IPS-15b (cell line): Measurements from ENCODE around the gene SIRPA.

ENCODE experiments used
- H3K27me3 ChIP-seq: one replicate; pipeline ENCODE4 v1.6.1; 2013; ENCODE audit warnings: low read length; ENCODE audit not compliant: control insufficient read depth, insufficient read depth
- H3K36me3 ChIP-seq: one replicate; pipeline ENCODE4 v1.6.1; 2013; ENCODE audit warnings: low read length; ENCODE audit not compliant: control insufficient read depth, insufficient read depth
- H3K4me1 ChIP-seq: one replicate; pipeline ENCODE4 v1.6.1; 2013; ENCODE audit warnings: mild to moderate bottlenecking, low read length; ENCODE audit not compliant: control insufficient read depth, insufficient read depth
- H3K4me3 ChIP-seq: one replicate; pipeline ENCODE4 v1.5.1; 2013; ENCODE audit warnings: low read depth, low read length
- H3K9ac ChIP-seq: one replicate; pipeline ENCODE4 v1.6.1; 2013; ENCODE audit warnings: low read depth, mild to moderate bottlenecking, low read length
- H3K9me3 ChIP-seq: one replicate; pipeline ENCODE4 v1.6.1; 2013; ENCODE audit warnings: mild to moderate bottlenecking, low read length; ENCODE audit not compliant: control insufficient read depth, insufficient read depth

The SIRPA gene

DNA sequence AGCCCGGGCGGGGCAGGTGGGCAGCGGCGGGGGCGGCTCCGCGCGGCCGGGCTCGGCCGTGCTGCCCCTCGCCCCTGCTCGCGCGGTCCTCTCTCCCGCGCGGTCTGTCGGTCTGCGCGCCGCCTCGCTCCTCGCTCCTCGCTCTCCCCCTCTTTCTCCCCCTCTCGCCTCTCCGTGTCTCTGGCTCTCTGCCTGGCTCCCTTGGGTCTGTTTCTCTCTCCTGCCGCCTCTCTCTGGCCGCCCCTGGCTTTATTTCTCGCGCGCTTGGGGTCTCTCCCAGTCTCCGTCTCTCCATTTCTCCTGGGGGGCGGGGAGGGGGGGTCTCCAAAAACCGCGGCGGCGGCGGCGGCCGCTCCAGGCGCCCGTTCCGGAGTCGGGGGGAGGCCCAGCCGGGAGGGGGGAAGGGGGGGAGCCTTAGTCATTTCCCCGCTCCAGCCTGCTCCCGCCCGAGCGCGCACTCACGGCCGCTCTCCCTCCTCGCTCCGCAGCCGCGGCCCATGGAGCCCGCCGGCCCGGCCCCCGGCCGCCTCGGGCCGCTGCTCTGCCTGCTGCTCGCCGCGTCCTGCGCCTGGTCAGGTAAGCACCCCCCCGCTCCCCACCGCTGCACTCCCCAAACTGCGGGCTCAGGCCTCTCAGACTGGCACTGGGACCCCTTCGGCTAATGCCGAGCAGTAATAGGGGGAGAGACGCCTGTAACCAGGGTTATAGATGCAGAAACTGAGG lies at the start of gene SIRPA:
Gene SIRPA (plus strand): TSS at position 457 of the 723 bp plus-strand sequence. CDS start 41 bp downstream, at position 498.
- peaks cover 33% of the 10 kb centered on the region for H3K27me3 ChIP-seq
- H3K4me3 ChIP-seq, result peak within 1 kb of the TSS; percentile 68
- H3K9ac ChIP-seq, result peak within 1 kb of the TSS; percentile 65
- peaks cover 4% of the 10 kb centered on the region for H3K4me1 ChIP-seq
- no peaks in the 10 kb centered on the region for H3K9me3 ChIP-seq
- no peaks in the 10 kb centered on the region for H3K36me3 ChIP-seq

DNA sequence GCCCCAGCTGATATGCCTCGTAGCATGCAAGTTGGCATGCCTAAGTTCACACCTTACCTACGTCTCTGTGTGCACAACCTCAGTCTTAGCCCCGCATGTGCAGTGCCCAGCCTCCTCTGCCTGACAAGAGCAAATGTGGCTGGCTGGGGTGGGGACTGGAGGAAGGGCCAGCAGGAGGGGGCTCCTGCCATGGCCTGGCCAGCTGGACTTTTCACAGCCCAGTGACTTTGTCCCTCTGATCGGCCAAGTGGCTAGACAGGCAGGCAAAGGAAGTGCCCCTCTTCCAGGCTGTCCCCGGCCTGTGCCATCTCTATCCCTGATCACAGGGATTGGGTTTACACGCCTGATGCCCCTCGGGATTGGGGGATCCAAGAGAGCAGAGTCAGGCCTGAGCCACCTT lies 49.5 kb upstream of the SIRPA start:
- Histone ChIP-seq H3K4me1 (no peaks in the 10 kb centered on the region), H3K36me3 (no peaks in the 10 kb centered on the region), H3K4me3 (no peak overlapping the region), H3K9me3 (no peaks in the 10 kb centered on the region), H3K27me3 (no peaks in the 10 kb centered on the region), H3K9ac (no peak overlapping the region)

DNA sequence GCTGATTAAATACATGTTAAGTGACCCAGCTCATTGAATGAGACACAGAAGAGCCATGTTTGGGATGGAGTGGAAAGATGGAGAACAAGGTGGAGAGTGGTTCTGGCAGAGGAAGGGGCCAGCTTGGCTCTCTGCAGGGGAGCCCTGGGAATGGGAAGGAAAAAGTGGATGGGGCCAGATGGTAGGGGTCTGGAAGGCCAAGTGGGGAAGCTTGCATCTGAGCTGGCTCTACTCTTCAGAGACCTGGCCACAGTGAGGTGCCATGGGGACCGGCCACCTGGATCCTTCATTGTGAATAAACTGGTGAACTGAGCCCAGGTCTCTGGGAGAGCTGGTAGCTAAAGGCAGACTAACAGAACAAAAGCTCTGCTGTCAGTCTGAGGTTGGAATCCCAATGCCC lies 48.9 kb upstream of the SIRPA start:
- no peaks in the 10 kb centered on the region for H3K9me3 ChIP-seq
- no peak overlapping the region for H3K9ac ChIP-seq
- H3K4me1 ChIP-seq, result no peaks in the 10 kb centered on the region
- no peaks in the 10 kb centered on the region for H3K27me3 ChIP-seq
- no peak overlapping the region for H3K4me3 ChIP-seq
- H3K36me3 ChIP-seq, result no peaks in the 10 kb centered on the region

DNA sequence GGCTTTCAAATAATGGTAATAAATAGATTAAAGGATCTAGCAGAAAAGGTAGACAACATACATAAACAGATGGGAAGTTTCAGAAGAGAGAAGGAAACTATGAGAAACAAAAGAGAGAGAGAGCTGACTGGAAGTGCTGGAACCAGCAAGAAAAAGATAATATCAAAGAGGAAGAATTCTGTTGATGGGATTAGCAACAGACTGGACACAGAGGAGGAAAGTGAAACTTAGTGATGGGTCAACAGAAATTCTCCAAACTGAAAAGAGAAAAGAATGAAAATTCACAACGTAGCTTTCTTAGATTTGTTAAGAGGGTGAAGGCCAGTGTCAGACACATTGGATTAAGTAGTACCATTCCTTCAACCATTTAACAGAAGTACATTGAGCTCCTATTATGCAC lies 48.3 kb upstream of the SIRPA start:
- Histone ChIP-seq H3K4me1 (no peaks in the 10 kb centered on the region), H3K36me3 (no peaks in the 10 kb centered on the region), H3K9me3 (no peaks in the 10 kb centered on the region), H3K9ac (no peak overlapping the region), H3K27me3 (no peaks in the 10 kb centered on the region), H3K4me3 (no peak overlapping the region)

DNA sequence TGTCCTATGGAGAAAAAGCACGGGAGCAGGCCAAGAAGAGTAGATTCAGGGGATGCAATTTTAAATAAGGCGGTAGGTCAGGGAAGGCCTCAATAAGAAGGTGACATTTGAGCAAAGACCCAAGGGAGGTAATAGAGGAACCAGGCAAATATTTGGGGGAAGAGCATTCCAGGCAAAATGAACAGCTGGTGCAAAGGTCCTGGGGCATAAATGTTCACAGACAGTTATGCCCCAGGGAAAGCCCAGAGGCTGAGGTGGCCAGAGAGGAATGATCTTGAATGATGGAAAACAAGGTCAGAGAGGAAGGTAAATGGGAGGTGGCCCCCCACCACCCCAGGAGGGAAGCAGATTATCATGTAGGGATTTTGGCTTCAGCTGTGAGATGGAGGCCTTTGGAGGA lies 47.4 kb upstream of the SIRPA start:
- H3K36me3 ChIP-seq, result no peaks in the 10 kb centered on the region
- H3K4me1 ChIP-seq, result no peaks in the 10 kb centered on the region
- no peaks in the 10 kb centered on the region for H3K27me3 ChIP-seq
- H3K9ac ChIP-seq, result no peak overlapping the region
- no peak overlapping the region for H3K4me3 ChIP-seq
- no peaks in the 10 kb centered on the region for H3K9me3 ChIP-seq

DNA sequence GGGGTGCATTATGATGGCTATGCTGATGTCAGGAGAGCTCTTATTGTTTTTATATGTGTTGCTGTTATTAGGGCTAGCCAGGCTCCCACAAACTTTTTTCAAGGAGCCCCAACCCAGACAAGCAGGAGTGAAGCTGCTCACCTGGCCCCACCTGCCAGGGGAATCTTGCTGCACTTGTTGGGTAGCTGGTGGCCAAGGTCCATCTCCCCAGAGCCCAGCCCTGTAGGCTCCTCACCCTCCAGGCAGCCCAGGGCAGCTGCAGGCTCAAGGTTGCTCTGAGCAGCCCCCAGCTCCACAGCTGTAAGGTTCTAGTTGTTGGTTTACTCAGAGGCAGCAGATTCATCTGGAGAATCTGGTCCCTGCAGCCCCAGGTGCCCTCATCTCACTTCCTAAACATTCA lies 46.8 kb upstream of the SIRPA start:
- H3K4me1 ChIP-seq, result peaks cover 2% of the 10 kb centered on the region

DNA sequence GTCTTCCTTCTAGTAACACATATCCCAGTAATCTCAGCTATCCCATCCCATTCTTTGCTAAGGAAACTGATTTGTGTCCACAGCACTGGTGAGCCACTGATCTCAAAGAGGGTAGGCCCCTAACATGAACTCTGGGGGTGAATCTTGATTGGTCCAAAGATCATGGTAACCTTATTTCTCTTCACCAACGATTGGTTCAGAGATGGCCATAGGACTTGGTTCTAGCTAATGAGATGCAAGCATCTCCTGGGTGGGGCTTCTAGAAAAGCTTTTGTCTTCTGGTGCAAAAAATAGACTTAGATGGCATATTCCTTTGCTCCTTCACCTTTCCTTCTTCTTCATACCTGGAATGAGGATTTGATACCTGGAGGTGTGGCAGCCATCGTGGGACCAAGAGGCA lies 43.8 kb upstream of the SIRPA start:
- Histone ChIP-seq H3K9me3 (no peaks in the 10 kb centered on the region), H3K4me3 (no peak overlapping the region), H3K36me3 (no peaks in the 10 kb centered on the region), H3K27me3 (no peaks in the 10 kb centered on the region), H3K9ac (no peak overlapping the region), H3K4me1 (peaks cover 2% of the 10 kb centered on the region)

More for the DNA sequence above, 46.8 kb upstream of the SIRPA start:
- no peak overlapping the region for H3K4me3 ChIP-seq
- H3K9ac ChIP-seq, result no peak overlapping the region
- no peaks in the 10 kb centered on the region for H3K9me3 ChIP-seq
- H3K27me3 ChIP-seq, result no peaks in the 10 kb centered on the region
- H3K36me3 ChIP-seq, result no peaks in the 10 kb centered on the region

DNA sequence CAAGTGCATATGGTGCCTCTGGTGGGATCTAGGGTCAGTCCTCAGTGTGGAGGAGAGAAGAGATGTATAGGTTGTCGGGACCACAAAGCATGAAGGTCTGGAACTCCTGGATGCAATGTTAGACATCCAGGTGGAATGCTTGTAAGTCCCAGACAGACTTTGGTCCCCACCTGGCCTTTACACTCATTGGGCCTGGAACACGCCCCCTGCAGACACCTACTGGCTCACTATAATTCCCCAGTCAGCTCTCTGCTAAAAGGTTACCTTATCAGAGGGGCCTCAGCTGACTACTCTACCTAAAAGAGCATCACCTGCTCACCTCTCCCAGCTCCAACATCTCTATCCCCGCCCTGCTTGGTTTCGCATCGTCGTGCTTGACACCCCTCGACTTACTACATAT lies 41.7 kb upstream of the SIRPA start:
- H3K36me3 ChIP-seq, result no peaks in the 10 kb centered on the region
- no peak overlapping the region for H3K9ac ChIP-seq
- H3K9me3 ChIP-seq, result no peaks in the 10 kb centered on the region
- H3K4me3 ChIP-seq, result no peak overlapping the region
- H3K27me3 ChIP-seq, result no peaks in the 10 kb centered on the region
- H3K4me1 ChIP-seq, result peaks cover 2% of the 10 kb centered on the region

DNA sequence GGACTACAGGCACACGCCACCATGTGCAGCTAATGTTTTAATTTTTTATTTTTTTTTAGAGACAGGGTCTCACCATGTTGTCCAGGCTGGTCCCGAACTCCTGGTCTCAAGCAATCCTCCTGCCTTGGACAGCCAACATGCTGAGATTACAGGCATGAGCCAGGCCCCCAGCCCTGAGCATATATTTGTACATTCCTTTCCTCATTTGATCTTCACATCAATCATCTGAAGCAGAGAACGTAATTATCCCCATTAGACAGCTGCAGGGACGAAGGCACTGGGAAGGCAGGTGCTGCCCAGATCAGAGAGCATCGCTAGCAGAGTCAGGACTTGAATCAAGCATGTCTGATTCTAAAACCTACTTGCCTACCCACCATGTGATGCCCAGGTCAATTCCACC lies 41.0 kb upstream of the SIRPA start:
- Histone ChIP-seq H3K9me3 (no peaks in the 10 kb centered on the region), H3K4me1 (peaks cover 2% of the 10 kb centered on the region)

DNA sequence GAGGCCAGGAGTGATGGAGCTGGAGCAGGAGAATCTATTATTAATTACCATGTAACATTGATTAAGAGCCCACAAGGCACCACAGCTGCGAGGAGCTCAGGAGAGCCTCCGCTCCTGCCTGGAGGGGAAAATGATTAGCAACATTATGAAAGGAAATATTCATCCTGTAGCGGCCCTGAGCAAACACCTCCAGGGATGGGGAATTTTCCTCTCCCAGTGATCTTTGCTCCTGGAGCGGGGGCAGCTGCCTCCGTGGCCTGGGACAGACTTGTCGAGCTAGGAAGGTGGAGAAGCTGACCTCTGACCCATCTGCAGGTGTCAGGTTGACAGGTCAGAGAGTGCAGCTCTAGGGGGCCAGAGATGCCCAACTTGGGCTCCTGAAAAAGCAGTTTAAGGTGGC lies 40.1 kb upstream of the SIRPA start:
- Histone ChIP-seq H3K4me3 (no peak overlapping the region), H3K4me1 (peaks cover 2% of the 10 kb centered on the region), H3K36me3 (no peaks in the 10 kb centered on the region), H3K9me3 (no peaks in the 10 kb centered on the region), H3K27me3 (no peaks in the 10 kb centered on the region), H3K9ac (no peak overlapping the region)

More for the DNA sequence above, 41.0 kb upstream of the SIRPA start:
- H3K36me3 ChIP-seq, result no peaks in the 10 kb centered on the region
- no peaks in the 10 kb centered on the region for H3K27me3 ChIP-seq
- no peak overlapping the region for H3K9ac ChIP-seq
- no peak overlapping the region for H3K4me3 ChIP-seq

DNA sequence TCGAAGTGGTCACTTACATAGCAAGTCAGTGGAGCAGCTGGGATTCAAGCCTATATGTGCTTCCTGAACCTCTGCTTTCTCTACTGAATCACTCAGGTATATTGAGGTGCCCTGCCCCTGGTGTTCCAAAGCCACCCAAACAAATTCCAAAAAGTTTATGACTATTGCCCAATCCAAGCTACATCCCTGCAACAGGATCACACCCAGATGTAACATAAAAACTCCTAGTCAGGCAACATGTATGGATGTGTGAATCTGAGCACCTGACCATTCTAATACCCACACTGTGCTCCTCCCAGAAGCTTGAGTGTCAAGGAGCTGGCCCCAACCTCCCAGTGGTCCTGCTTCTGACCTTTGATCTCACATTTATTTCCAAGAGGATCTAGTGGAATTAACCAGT lies 39.5 kb upstream of the SIRPA start:
- no peaks in the 10 kb centered on the region for H3K27me3 ChIP-seq
- H3K4me3 ChIP-seq, result no peak overlapping the region
- no peaks in the 10 kb centered on the region for H3K9me3 ChIP-seq
- no peak overlapping the region for H3K9ac ChIP-seq
- no peaks in the 10 kb centered on the region for H3K36me3 ChIP-seq
- H3K4me1 ChIP-seq, result peaks cover 2% of the 10 kb centered on the region

DNA sequence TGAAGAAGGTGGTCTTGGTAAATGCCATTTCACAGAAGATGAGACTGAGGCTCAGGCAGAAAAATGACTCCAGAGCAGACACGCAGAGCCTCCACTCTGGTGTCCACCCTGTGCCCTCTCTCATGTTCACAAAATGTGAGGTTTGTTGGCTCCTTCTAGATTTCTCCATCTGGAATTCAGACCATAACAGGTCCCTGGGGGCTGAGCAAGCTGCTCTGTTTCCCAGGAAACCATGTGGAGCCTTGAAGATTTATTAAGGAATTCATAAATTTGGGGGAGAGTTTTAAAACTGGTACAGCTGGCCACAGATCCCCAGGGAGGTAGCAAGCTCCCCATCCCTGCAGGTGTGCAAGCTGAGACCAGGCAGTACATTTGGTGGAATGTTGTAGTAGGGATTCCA lies 38.8 kb upstream of the SIRPA start:
- Histone ChIP-seq H3K4me1 (peaks cover 2% of the 10 kb centered on the region), H3K27me3 (no peaks in the 10 kb centered on the region), H3K36me3 (no peaks in the 10 kb centered on the region), H3K9ac (no peak overlapping the region), H3K9me3 (no peaks in the 10 kb centered on the region), H3K4me3 (no peak overlapping the region)
